Measurements from ENCODE around the gene GAS2L2. TPM values are rescaled to one million over a fixed set of nuclear protein-coding genes. Genes with fewer than 3 reads are reported as not detected.

GAS2L2 gene
- total RNA-seq (2022) (0.23 and 0.39 TPM in 2 replicates), Bru-seq, nascent RNA (percentile 24 among the genes with signal in this experiment), BruChase-seq, experiment 1, labeled RNA remaining after a 6-hour chase (percentile 52 among the genes with signal in this experiment), BruChase-seq, experiment 2, labeled RNA remaining after a 2-hour chase (percentile 36 among the genes with signal in this experiment)
- long read RNA-seq = 0 reads

DNA sequence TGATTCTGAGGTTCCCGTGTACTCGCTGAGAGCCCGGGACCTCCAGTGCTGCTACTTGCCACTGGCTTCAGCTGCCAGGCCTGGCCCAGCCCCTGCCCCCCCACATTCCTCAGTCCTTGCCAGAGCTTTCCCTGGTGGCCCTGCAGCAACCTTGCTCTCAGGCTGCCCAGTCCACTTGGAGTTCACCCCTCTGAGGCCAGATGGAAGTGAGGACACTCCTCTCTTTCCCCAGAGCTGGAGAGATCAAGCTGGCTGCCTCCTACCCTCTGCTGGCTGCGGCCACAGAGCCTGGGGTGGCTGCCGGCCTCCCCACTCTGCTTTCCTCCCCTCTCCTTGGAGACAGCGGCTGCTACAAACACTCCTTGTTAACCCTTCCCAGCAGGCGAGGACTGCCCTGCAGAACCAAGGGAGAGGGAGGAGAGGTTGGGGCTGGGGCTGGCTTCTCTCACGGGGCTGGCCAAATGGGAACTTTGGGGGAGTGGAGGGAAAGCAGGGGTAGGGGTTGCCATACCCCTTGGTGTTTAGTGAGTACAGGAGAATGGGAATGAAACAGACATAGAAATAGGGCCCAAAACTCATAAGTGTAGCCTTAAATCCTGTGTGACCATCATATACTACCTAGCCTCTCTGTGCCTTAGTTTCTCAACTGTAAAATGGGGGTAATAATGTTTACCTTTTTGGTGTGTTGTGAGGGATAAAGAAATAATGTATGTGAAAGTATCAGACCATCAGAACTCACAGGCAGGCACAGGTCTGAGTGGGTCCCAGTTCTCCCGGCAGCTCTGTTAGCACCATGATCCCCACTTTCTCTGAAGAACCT lies at the start of gene GAS2L2:
Gene GAS2L2 (minus strand): TSS at position 295 of the 820 bp plus-strand sequence. CDS start 389 bp downstream, outside the sequence.
- no peaks in the 10 kb centered on the region for H3K27me3 Mint-ChIP-seq (ENCODE audit: insufficient read depth, unreplicated experiment)
- POLR2A ChIA-PET = no interaction called here
- intact Hi-C loops (cut with micrococcal nuclease) = no loop called here
- CTCF ChIA-PET = interaction anchor here (0.7 to 30.0 kb wide), 3 partner anchors 9 to 56 kb away, joined by 4 to 684 read pairs (median 5); partner anchors contain the start of gene TAF15
- no peaks in the 10 kb centered on the region for H3K9me3 Mint-ChIP-seq (ENCODE audit: unreplicated experiment)
- H3K27ac Mint-ChIP-seq (ENCODE audit: low read depth, unreplicated experiment) = no peak within 1 kb of the TSS
- TF ChIP-seq, protein P1, sequence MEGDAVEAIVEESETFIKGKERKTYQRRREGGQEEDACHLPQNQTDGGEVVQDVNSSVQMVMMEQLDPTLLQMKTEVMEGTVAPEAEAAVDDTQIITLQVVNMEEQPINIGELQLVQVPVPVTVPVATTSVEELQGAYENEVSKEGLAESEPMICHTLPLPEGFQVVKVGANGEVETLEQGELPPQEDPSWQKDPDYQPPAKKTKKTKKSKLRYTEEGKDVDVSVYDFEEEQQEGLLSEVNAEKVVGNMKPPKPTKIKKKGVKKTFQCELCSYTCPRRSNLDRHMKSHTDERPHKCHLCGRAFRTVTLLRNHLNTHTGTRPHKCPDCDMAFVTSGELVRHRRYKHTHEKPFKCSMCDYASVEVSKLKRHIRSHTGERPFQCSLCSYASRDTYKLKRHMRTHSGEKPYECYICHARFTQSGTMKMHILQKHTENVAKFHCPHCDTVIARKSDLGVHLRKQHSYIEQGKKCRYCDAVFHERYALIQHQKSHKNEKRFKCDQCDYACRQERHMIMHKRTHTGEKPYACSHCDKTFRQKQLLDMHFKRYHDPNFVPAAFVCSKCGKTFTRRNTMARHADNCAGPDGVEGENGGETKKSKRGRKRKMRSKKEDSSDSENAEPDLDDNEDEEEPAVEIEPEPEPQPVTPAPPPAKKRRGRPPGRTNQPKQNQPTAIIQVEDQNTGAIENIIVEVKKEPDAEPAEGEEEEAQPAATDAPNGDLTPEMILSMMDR (IDR thresholded peaks at IDR 0.05; ENCODE audit: unreplicated experiment) = no peak
- BruUV-seq (replicated peaks) = no TSS peak
- peaks cover 5% of the 10 kb centered on the region for H3K4me1 Mint-ChIP-seq (ENCODE audit: insufficient read depth, unreplicated experiment)
- no peak within 1 kb of the TSS for H3K4me3 Mint-ChIP-seq (ENCODE audit: unreplicated experiment)
- DNase-seq (ENCODE audit: unreplicated experiment) = no peak
- peaks cover 4% of the 10 kb centered on the region for H3K36me3 Mint-ChIP-seq (ENCODE audit: insufficient read depth, unreplicated experiment)

DNA sequence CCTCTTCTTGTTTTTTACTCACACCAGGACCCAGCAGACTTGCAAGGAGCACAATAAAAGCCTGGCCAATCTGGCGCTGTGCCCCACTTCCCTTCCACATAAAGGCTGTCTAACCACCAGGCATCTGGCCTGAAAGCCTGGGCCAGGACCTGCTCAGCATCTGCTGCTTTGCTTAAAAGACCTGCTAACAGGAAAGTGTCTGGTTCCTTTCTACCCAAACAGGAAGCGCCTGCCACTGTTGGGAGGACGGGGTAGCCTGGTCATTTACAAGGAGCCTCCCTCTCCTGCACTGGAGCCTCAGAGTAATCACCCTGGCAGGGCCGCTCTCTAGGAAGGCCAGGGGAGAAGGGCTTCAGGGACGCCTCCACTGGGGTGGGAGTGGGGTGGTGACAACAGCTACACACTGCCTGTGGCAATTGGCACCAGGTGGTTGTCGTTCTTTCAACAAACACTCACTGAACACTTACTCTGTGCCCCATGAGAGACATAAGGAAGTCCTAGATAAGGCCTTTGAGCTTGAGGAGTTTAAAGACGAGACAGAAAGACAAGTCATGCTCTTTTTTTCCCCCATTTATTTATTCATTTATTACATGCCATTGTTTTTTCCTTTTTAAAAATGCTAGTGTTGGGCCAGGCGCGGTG lies 48.7 kb upstream of the GAS2L2 start:
- intact Hi-C loops (cut with micrococcal nuclease) = no loop called here
- H3K27ac Mint-ChIP-seq (ENCODE audit: low read depth, unreplicated experiment) = no peak overlapping the region
- BruUV-seq (replicated peaks) = no TSS peak
- H3K4me1 Mint-ChIP-seq (ENCODE audit: insufficient read depth, unreplicated experiment) = peaks cover 43% of the 10 kb centered on the region
- H3K4me3 Mint-ChIP-seq (ENCODE audit: unreplicated experiment) = no peak overlapping the region
- POLR2A ChIA-PET = interaction anchor here (0.6 to 27.4 kb wide), 3 partner anchors 8 to 29 kb away, joined by 3 to 736 read pairs (median 3); no protein-coding TSS in a partner anchor
- H3K9me3 Mint-ChIP-seq (ENCODE audit: unreplicated experiment) = no peaks in the 10 kb centered on the region
- no peaks in the 10 kb centered on the region for H3K36me3 Mint-ChIP-seq (ENCODE audit: insufficient read depth, unreplicated experiment)
- CTCF ChIA-PET = interaction anchor here (0.5 to 11.7 kb wide), 3 partner anchors 20 to 60 kb away, joined by 3 to 153 read pairs (median 3); no protein-coding TSS in a partner anchor
- TF ChIP-seq, protein P1 (IDR thresholded peaks at IDR 0.05; ENCODE audit: unreplicated experiment) = no peak
- DNase-seq (ENCODE audit: unreplicated experiment) = no peak
- no peaks in the 10 kb centered on the region for H3K27me3 Mint-ChIP-seq (ENCODE audit: insufficient read depth, unreplicated experiment)

DNA sequence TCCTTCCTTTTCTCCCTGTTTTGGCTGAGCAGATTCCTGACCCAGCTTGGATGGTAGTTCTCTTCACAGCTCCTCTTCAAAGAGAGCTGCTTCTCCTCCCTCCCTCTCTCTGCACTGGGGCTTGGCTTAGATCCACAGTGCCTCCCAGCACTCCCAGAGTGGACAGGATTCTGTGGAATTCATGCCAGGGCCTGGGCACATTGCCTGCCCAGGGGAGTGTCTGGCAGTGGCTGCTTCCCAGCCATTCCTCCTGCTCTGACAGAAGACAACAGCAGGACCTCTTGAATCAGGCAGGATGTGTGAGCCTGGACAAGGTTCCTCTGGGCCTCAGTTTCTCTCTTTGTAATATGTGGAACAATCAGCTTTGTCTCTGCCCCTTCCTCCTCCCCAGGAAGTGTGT lies 46.9 kb upstream of the GAS2L2 start:
- Mint-ChIP-seq H3K27me3 (ENCODE audit: insufficient read depth, unreplicated experiment) (no peaks in the 10 kb centered on the region), H3K9me3 (ENCODE audit: unreplicated experiment) (no peaks in the 10 kb centered on the region), H3K4me1 (ENCODE audit: insufficient read depth, unreplicated experiment) (peaks cover 39% of the 10 kb centered on the region), H3K4me3 (ENCODE audit: unreplicated experiment) (no peak overlapping the region), H3K27ac (ENCODE audit: low read depth, unreplicated experiment) (peak overlapping the region; percentile 67), H3K36me3 (ENCODE audit: insufficient read depth, unreplicated experiment) (no peaks in the 10 kb centered on the region)
- DNase-seq (ENCODE audit: unreplicated experiment) = peak; percentile 96
- CTCF ChIA-PET = interaction anchor here (0.5 to 11.7 kb wide), 9 partner anchors 9 to 1548 kb away, joined by 3 to 153 read pairs (median 6); partner anchors contain the start of gene TAF15
- TF ChIP-seq, protein P1 (IDR thresholded peaks at IDR 0.05; ENCODE audit: unreplicated experiment) = no peak
- POLR2A ChIA-PET = interaction anchor here (0.6 to 27.4 kb wide), 7 partner anchors 9 to 556 kb away, joined by 3 to 736 read pairs (median 5); partner anchors contain the start of gene TAF15
- intact Hi-C loops (cut with micrococcal nuclease) = no loop called here
- BruUV-seq (replicated peaks) = no TSS peak
